NCI-H524 treated with DMSO at 0.1 percent for 48 hours (cell line): ENCODE measurements around the gene TAF8.

ENCODE experiments used
- DNase-seq: peaks from one replicate; lab custom pipeline; 2025; lab: John Stamatoyannopoulos, UW

TAF8 gene

DNA sequence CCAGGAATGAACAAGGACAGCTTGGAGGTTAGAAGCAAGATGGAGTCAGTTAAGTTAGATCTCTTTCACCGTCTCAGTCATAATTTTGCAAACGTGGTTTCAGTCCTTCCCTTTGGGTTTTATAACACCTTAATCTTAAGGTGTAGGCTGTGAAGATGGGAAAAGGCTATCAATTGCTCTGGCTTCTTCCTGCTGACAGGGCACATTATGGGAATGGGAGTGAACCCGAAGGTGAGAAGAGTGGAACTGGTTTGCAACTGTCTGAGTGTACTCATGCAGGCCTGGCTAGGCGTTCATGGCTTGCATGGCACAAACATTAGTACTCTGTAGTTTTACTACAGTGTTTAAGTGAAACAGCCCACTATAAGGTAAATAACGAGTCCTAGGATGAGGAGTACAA lies 9.4 kb downstream of the TAF8 start:
- DNase-seq = no peak

DNA sequence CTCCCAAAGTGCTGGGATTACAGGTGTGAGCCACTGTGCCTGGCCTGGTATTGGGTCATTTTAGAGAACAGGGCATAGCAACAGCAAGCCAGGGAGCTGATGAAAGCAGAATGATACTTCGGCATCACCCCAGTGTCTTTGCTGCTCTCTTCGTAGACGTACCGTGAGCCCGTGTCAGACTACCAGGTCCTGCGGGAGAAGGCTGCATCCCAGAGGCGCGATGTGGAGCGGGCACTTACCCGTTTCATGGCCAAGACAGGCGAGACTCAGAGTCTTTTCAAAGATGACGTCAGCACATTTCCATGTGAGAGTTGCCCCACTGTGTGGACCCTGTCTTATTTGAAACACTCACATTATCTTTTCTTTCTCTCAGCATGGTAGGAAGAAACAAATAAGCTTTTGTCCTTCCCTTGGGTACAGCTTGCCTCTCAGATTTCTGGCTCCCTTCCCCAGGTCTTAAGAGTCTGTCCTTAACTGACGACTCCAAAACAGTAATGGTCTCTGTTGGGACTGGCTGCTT lies 15.9 kb downstream of the TAF8 start:
- DNase-seq = no peak

DNA sequence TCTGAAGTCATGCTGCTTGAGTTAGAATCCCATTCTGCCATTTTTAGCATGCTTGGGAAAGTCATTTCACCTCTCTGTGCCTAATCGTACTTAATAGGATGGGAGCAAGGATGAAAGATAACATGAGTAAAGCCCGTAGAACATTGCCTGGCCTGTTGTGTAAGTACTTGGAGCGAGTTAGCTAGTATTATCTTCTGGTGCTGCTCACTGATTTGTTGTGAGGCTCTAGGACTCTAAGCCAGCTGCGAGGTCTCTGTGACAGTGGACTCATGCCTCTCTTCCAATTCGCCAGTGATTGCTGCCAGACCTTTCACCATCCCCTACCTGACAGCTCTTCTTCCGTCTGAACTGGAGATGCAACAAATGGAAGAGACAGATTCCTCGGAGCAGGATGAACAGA lies 17.8 kb downstream of the TAF8 start:
- no peak for DNase-seq

DNA sequence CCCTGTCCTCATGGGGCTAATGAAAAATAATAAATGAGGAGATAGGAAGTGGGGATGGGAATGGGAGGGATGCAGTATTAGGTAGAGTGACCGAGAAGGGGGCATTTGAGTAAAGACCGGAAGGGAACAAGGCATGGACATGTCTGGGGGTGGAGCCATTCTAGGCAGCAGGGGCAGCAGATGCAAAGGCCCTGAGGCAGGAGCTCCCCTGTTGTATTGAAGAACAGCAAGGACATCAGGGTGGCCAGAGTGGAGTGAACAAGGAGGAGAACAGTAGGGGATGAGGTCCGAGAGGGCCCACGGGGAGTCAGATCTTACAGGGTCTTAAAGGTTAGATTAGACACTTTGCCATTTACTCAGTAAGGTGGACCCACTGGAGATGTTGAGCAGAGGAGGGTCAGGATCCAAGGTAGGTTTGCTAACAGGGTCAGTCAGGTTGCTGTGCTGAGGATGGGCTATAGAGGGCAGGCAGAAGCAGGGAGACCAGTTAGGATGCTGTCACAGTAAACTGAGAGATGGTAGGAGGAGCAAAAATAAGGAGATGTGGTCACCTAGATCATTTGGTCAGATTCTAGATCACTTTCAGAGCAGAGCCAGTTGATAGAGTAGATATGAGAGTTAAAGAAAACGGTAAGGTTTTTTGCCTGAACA lies 18.7 kb downstream of the TAF8 start:
- no peak for DNase-seq

DNA sequence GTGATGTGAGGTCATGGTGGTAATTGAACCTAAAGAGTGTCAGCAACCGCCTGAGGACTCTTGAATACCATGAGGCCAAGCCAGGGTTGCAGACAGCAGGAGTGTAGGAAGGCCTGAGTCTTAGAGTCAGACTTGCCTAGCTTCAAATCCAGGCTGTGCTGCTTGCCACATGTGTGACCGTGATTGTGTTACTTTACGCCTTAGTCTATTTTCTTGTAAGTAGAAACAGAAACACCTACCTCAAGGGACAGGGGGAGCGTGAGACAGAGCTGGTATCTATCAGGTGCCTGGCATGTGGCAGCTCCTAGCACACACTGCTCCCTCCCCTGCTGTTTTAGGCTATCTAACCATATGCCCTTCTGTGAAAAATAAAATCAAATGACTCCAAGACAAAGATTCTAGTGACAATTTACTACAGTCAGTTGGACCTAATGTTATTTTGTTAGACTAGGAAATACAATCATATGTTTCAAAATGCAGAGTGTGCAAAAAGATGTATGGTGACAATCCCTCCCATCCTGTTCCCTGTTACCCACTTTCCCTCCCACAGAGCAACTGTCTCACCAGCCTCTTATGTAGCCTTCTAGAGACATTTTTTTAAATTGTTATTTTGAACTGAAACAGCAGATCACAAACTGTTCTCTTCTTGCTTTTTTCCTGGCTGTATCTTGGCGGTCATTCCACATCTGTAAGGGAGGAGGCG lies 21.7 kb downstream of the TAF8 start:
- no peak for DNase-seq

DNA sequence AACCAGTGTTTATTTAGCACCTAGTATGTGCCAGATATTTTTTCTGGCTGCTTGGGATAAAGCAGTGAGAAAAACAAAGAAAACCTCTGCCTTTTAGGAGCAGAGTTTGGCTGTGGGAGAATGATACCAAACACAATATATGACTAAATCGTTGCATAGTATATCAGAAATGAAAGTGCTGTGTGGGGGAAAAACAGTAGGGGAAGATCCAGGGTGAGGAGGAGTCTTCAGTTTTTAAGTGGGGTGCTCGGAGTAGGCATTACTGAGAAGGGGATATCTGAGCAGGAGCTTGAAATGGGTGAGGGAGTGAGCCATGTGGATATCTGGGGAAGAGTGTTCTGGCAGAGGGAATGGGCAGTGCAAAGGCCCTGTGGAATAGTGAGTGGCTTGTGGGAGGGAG lies 23.0 kb downstream of the TAF8 start:
- no peak for DNase-seq

DNA sequence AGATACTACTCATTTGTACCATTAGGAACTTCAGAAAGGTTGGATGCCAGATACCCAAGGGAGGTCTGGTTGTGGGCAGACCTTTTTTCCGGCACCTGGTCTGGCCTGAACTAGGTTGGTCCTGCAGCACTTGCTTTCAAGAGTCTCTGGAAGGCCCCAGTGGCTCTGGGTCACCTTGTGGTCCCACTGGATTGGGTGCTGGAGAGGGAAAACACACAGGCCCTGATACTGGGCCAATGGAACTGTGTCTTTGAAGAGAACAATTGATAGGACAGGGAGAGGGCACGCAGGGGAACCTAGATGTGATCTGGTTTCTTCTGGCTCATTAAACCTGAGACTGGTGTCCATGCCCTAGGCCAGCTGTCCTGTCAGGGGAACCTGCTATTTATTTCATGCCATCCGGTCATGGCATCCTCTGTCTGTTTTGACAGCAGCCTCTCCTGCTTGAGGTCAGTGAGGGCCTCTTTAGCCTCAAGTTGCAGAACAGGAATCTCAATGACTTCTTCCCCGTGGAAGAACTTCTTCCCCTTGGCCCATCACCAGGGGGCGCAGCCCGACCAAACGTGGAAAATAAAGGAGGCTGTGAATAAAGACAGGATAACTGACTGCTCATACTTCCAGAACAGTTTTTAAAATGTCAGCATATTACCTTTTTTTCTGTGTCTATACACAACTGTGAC lies 25.0 kb downstream of the TAF8 start:
- no peak for DNase-seq

DNA sequence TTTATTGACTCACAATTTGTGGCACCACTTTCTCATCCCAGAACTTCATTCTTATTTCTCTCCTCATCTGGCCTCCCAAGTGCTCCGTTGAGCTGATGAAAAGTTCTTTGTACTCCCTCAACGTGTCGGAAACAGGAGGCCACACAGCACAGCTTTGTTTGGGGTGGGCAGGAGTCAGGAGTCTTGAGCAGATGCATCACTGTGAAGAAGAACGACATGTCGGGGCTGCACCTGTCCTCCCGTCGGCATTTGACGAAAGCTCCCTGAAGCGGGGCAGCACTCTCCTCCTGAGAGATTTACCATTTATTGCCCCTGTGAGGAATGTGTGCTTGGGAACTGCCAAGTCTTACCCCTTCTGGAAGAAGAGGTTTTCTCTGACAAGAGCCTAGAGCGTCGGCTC lies 28.1 kb downstream of the TAF8 start:
- no peak for DNase-seq

DNA sequence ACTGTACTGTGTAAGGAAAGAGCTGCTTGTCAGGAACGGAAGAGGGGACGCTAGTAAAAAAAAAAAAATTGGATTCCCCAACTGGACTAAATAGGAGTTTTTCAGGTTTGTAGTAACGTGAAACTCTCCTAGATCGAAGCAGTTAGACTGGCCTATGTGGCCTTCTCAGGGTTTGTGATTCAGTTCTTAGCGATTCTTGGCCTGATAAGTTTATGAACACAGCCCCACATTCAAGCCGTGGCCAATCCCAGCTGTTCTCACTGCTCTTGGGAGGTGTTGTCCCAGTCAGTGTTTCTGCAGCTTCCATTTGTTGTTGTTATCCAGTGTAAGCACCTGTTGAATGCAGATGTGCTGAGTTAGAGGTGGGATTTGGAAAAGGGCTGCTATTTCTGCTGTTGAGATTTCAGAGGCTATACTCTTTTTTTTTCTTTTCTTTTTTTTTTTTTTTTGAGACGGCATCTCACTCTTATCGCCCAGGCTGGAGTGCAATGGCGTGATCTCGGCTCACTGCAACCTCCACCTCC lies 29.7 kb downstream of the TAF8 start:
- no peak for DNase-seq

DNA sequence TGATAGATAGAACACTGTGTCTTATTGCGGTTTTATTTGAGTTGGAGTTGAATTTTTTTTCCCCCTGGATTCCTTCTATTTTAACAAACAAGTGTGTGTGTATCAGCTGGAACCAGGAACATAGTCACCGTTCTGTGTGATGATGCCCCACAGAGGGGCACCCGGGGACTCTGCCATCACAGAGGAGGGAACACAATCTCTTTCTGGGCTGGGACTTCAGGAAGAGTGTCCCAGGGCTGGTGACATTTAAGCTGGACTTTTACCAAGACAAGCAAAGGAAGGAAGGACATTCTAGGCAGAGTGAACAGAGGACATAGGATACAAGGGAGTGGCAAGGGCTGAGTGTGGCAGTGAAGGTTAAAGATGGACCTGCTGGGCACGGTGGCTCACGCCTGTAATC lies 33.2 kb downstream of the TAF8 start:
- DNase-seq = no peak

DNA sequence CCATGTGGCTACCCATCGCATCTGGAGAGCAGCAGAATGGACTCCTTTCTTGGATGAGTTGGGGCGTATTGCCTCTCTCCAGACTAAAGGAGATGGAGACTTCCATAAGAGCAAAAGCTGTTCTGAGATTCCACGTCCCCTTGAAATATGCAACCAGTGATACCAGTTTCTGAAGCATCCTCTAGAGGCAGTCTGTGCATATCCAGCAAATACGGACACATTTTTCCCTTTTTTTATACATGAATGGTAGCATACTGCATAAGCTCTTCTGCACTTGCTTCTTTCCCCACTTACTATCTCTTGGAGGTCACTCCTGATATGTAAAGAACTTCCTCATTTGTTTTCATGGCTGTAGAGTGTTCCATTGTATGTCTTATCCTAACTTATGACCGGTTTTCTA lies 34.6 kb downstream of the TAF8 start:
- DNase-seq = no peak

DNA sequence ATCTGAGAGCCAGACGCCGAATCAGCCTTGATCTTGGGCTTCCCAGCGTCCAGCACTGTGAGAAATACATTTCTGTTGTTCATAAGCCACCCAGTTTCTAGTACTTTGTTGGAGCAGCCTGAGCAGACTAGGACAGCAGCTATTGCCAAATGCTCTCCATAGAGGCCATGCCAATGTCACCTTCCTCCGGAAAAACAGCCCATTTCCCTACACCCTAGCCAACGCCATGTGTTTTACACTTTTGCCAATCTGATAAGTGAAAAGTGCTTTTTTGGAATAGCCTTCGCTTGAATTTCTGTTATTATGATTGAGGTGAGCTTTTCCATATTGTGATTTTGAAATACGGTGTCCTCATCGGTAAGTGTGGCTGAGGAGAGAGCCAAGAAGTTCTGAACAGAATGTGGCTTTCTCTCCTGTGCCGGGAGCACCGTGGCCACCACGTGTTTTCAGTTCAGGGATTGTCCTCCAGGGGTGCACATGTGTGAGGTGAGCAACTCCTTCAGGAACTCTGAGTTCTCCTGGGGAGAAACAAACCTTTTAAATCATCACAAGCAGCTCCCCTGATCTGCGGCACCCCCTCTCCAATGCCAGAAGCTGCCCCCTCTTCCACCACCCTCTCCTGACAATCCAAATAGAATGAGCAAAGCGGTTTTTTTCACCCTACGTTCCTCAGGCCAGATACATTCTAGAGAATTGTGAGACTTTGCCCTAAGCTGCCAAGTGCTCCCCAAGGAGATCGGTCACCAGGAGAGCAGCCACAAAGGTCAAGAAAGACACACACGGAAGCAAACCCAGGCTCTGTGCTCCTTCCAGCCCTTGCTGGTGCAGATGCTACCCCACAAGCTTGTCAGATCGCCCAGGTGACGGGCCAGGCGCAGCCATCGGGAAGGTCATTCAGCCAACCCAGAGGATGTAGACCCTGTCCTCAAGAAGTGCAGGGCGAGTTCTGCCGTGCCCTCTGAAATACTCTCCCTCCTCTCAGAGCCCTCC lies 36.0 kb downstream of the TAF8 start:
- no peak for DNase-seq

DNA sequence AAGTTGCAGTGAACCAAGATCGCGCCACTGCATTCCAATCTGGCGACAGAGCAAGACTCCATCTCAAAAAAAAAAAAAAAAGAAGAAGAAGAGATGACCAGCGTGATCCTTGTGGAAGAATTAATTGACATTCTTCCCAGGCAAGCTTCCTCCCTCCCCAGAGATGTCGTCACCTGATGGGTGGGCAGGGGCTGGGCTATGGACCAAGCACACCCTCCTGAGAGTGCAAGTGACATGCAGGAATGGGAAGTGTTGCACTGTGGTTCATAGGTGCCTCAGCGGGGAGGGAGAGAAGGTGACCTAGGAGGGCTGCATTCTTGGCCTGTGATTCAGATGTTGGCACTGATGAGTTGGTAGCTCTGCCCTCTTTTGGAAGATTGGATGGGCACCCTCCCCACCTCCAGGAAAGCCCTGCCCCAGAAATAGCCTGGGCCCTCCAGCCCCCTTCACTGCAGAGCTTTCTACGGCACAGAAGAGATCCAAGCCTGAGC lies 37.8 kb downstream of the TAF8 start:
- no peak for DNase-seq

DNA sequence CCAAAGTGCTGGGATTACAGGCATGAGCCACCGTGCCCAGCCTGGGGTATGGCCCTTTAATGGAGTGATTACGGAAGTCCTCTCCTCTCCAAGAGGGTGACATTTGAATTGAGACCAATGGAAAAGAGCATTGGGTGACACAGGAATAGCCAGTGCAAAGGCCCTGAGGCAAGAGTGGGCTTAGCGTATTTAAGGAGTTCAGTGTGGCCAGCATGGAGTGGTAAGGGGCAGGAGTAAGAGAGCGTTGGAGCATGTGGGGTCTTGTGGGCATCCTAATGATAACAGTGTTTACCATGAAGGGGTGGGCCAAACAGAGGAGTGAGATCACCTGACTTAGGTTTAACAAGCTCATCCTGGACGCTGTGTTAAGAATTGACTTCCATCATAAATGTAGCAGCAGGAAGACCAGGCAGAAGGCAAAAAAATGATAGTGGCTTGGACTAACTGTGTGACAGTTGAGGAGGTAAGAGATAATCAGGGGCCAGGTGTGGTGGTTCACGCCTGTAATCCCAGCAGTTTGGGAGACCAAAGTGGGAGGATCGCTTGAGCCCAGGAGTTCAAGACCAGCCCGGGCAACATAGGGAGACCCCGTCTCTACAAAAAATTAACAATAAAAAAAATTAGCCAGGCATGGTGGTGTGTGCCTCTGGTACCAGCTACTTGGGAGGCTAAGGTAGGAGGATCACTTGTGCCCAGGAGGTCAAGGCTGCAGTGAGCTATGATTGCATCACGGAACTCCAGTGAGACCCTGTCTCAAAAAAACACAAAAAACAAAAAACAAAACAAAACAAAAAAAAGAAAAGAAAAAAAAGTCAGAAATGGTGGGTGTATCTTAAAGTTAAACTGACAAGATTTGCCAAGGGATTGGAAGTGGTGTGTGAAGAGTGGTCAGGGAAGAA lies 40.7 kb downstream of the TAF8 start:
- DNase-seq = no peak

DNA sequence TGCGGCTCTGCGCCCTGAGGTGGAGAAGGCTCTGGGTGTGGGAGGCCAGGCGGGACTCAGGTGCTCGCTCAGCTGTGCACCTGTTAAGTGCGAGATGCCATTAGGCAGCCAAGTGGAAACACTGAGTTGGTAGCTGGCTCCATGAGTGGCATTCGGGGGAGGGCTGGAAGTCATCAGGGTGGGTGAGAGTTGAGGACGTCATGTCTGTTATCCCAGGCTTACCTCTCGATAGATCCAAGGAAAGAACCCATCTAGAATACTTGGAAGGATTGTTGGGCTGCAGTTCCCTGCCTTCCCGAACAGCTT lies 41.3 kb downstream of the TAF8 start:
- no peak for DNase-seq

DNA sequence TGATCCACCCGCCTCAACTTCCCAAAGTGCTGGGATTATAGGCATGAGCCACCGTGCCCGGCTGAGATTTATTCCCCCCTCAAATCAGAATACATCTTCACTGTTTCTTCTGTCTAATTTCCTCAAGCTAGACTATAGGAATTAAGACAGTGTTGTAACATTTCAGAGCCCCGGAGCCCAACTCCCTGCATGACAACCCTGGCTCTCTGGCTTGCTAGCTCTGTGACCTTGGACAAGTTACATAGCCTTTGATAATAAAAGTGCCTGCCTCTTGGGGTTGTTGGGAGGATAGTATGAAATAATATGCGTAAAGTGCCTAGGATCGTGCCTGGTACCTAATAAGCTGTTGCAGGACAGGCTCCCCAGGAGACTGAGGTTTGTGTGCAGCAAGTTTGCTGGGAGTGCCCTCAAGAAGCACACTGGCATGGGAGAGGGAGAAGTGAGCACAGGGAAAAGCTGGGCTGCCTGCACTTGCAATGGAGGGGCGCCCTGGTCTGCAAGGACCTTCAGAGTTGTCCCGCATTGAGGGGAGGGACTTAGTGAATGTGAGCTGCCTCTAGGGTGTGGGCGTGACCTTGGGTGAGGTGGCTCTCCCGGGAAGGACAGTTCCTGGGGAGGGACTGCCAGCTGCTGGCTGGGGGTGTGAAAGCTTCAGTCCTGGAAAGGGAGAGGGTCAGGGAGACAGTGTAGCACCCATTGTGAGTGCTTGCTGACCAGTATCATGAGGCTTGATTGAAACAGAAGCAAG lies 43.4 kb downstream of the TAF8 start:
- DNase-seq = no peak

DNA sequence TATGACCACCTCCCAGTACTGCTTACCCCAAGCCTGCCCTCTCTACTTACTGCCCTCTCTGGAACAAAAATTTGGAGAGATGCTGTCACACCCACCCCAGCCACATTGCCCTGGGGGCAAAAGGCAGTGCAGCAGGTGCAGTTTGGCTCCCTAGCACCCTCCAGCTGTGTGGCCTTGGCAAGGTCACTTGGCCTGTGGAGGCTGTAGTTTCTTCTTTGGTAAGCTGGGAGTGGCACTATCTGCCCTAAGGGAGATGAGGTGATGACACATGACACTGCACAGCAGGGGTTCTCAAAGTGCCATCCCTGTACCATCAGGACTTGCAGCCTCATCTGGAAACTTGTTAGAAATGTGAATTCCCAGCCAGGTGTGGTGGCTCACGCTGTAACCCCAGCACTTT lies 44.8 kb downstream of the TAF8 start:
- DNase-seq = no peak

DNA sequence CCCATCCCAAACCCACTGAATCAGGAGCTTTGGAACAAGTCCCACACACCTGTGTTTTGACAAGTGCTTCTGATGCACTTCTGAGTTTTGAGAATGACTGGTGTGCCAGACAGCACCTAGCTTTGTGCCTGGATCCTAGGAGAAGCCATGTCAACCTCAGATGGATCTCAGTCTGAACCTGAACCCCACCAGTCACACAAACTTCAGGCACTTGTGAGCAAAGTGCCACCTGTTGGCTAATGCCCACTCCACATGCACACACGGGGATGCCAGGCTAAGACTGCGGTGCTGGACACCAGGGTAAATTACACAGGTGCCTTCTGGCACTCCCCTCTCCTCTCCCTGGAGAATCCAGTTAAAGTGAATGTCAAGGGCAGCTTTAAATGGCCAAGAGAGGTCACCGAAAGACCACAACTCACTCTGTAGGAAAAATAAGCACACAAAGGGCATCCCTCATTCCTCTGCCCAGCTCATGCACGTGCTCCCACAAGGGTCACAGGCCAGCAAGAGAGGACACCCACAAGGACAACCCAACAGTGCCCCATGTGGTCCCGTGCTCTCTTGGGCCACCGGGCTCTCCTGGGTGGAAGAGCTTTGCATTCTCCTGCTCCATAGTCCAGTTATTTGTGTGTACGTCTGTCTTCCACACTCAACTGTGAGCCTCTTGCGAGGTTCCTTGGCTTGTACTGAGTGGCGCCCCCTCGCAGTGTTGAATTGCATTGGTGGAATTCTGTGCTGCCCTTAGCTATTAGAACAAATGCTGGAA lies 45.6 kb downstream of the TAF8 start:
- DNase-seq = no peak

DNA sequence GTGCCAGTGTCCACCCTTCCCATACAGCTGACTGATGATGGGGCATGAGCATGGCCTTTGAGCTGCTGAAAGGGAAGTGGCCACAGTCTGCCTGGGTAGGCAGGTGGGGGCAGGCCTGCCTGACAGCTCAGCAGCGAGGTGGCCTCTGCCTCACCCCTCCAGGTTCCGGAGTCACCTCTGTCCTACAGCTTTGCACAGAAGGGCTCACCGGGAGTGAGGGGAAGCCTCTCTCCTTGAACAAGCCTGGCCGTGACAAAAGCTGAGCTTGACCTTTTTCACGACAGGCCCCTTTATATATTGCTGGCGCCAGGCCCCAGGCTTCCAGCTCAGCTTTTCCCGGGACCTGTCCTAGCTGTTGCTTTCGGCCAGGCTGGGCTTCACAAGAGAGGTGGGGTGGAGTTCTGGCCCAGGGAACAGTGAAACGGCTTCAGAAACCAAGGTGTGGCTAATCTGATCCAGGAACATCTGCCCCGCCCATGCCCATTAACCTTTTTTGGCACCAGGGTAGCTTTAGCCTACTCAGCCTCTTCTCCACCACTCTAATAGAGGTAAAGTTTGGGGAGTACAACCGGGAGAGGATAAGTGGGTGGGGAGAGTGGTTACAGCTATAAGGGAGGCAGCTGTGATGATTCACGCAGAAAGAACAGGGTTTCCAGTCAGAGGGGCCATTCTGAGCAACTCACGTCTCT lies 49.2 kb downstream of the TAF8 start:
- DNase-seq = no peak
